GM18508 (cell line): ENCODE measurements around the gene GJA8.
"Not testable (repeated sequence)": the region's sequence is repeated elsewhere in the genome, so short reads cannot be mapped to it uniquely, and the experiment has no call there.

Experiments
- ATAC-seq: cut with Tn5 transposase; IDR thresholded peaks from one replicate; pipeline ENCODE4 v1.9.1; 2021; ENCODE audit warnings: moderate number of reproducible peaks; ENCODE audit not compliant: insufficient read depth, unreplicated experiment

The GJA8 gene

DNA sequence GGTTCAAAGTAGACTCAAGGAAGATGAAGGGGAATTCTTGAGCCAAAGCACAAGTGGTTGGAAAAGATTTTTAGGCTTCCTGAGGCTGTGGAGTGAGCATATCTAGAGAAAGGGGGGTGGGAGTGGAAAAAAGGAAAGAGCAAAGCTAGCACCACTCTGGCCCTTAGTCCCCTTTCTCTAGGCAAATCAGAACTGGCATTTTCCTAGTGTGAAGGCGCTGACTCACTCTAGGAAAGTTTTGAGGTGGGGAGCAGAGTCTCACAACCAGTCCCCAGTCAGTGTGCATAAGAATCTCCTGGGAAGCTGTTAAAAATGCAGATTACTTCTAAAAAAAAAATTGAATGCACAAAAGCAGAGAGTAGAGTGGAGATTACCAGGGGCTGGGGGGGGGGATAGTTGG lies 22.2 kb downstream of the GJA8 start:
- no peak for ATAC-seq

- not testable (repeated sequence) for ATAC-seq
These were observed 24.6 kb downstream of the GJA8 start for GRCh38 chr1:147927215-147927614.

DNA sequence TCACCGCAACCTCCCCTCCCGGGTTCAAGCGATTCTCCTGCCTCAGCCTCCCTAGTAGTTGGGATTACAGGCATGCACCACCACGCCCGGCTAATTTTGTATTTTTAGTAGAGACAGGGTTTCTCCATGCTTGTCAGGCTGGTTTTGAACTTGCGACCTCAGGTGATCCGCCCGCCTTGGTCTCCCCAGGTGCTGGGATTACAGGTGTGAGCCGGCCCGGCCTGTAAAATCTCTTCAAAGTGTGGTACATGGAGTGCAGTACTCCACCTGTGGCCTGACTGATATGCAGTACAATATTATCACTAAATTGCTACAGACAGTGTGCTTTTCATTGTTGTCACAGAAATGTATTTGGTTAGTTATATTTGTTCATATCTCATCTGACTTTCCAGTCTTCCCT lies 25.1 kb downstream of the GJA8 start:
- not testable (repeated sequence) for ATAC-seq

GRCh38 chr1:147928236-147929132 lies 25.9 kb downstream of the GJA8 start, which contains the start of gene GPR89B:
Gene GPR89B (plus strand): TSS chr1:147928420. CDS start chr1:147928537, 117 bp downstream.
- ATAC-seq = peak; percentile 77

DNA sequence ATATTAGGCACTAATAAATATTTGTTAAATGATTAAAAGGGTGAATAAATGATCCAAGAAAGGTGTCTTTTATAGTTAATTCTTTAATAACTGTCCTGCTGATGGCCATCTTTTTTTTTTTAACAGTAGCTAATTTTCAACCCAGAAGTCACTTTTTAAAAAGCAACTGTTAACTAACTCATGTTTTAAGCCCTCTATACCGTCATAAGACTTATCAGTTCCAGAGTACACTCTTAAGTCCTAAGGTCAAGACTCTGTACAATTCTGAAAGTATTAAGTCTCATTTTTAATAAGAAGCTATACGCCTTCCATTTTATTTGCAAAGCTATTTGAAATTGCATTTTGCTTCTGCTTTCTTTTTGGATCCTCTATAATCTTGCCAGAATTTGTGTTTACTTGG lies 28.5 kb downstream of the GJA8 start:
- not testable (repeated sequence) for ATAC-seq

DNA sequence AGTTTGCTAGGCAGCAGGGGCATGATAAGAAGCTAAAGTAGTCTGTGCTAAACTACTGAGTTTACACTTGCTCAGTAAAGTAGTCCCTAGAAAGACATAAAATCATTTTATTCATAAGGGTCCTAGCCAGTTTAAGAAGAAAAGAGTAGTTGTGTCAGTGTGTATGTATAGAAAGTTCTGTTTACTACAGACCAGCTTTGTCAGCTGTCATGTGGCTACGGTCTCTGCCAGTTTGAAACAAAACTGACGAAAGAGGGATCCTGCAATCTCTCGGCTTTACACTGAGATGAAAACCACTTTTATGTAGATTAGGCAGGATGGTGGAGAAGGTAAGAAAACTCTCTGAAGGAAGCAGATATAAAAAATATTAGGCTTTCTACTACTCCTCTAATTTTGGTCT lies 32.7 kb downstream of the GJA8 start:
- not testable (repeated sequence) for ATAC-seq

DNA sequence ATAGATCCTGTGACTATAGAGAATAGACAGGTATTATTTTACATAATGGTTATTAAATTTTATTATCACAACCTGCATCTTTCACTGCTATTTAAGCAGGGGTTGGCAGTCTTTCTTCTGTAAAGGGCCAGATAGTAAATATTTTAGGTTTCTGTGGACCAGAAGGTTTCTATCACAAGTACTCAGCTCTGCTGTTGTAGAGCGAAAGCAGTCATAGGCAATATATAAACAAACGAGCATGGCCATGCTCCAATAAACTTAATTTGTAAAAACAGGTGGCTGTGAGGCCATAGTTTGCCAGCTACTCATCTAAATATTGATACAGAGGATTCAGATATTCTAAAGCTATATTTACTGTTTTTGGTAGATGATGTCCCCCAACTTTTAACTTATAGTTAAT lies 37.9 kb downstream of the GJA8 start:
- ATAC-seq = not testable (repeated sequence)

DNA sequence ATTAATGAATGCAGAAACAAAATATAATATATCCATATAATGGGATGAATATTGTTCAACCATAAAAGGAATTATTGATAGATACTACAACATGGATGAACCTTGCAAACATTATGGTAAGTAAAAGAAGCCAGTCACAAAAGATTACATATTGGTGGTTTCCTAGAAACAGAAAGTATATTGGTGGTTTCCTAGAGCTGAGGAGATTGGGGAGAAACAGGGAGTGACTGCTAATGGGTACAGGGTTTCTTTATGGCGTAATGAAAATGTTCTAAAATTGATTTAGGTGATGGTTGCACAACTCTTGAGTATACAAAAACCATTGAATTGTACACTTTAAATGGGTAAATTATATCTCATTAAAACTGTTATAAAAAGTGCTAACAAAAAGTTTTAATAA lies 40.0 kb downstream of the GJA8 start:
- ATAC-seq = not testable (repeated sequence)

DNA sequence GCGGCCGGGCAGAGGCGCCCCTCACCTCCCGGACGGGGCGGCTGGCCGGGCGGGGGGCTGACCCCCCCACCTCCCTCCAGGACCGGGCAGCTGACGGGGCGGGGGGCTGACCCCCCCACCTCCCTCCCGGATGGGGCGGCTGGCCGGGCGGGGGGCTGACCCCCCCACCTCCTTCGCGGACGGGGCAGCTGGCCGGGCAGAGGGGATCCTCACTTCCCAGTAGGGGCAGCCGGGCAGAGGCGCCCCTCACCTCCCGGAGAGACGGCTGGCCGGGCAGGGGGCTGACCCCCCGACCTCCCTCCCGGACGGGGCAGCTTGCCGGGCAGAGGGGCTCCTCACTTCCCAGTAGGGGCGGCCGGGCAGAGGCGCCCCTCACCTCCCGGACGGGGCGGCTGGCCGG lies 46.9 kb downstream of the GJA8 start:
- ATAC-seq = not testable (repeated sequence)
